ENCODE measurements around the gene GPRC5B. TPM values are rescaled to one million over a fixed set of nuclear protein-coding genes. Genes with fewer than 3 reads are reported as not detected.

The GPRC5B gene
- total RNA-seq, 1 donor from 2014 or later: 15.4 TPM

- DNase-seq (no peak), ATAC-seq (no peak)
- no peak for TF ChIP-seq CTCF (IDR thresholded peaks at IDR 0.05)
- intact Hi-C loops (cut with DNase I): no loop called here
- Histone ChIP-seq H3K9me3 (no peaks in the 10 kb centered on the region), H3K4me3 (no peak overlapping the region), H3K36me3 (no peaks in the 10 kb centered on the region), H3K27me3 (ENCODE audit: low read depth) (no peaks in the 10 kb centered on the region), H3K4me1 (no peaks in the 10 kb centered on the region), H3K27ac (no peak overlapping the region)
Measured at GRCh38 chr16:19844945-19845641, 39.6 kb downstream of the GPRC5B start.

DNA sequence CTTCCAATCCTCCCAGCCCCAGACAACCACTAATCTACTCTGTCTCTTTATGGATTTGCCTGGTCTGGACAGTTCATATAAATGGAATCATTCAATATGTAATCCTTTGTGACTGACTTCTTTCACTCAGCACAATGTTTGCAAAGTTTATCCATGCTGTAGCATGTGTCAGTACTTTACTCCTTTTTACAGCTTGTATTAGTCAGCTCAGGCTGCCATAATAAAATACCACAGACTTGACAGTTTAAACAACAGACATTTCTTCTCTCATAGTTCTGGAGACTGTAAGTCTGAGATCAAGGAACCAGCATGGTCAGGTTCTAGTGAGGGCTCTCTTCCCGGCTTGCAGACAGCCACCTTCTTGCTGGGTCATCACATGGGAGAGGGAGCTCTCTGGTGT is 41.3 kb downstream of the GPRC5B start:
- DNase-seq (no peak), ATAC-seq (no peak)
- no peak for TF ChIP-seq CTCF (IDR thresholded peaks at IDR 0.05)
- Histone ChIP-seq H3K27ac (no peak overlapping the region), H3K9me3 (no peaks in the 10 kb centered on the region), H3K4me3 (no peak overlapping the region), H3K4me1 (no peaks in the 10 kb centered on the region), H3K36me3 (no peaks in the 10 kb centered on the region), H3K27me3 (ENCODE audit: low read depth) (no peaks in the 10 kb centered on the region)
- intact Hi-C loops (cut with DNase I): no loop called here

- ATAC-seq: no peak
Measured at GRCh38 chr16:19842426-19843157, 42.1 kb downstream of the GPRC5B start.

DNA sequence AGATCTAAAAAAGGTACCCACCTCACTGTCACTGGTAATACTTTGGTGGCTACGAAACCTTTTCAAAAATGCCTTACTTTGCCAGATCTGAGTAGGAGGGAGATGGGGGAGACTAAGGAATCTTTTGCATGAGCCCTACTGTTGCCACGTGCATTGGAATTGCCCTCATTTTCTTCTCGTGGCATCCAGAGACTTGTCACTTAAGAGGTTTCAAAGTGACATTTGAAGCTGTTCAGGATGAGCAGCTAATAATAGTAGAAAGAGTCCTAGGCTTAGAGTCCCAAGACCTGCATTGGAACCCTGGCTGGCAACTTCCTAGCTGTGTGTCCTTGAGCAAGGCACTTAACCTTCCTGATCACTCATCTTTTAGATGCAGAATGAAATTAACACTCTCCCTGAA is 43.5 kb downstream of the GPRC5B start:
- no peaks in the 10 kb centered on the region for H3K9me3 ChIP-seq
- H3K36me3 ChIP-seq: no peaks in the 10 kb centered on the region
- H3K4me3 ChIP-seq: no peak overlapping the region
- no peak overlapping the region for H3K27ac ChIP-seq
- TF ChIP-seq CTCF (IDR thresholded peaks at IDR 0.05): no peak
- no peaks in the 10 kb centered on the region for H3K27me3 ChIP-seq (ENCODE audit: low read depth)
- intact Hi-C loops (cut with DNase I): no loop called here
- ATAC-seq (no peak), DNase-seq (no peak)
- no peaks in the 10 kb centered on the region for H3K4me1 ChIP-seq

More at GRCh38 chr16:19842426-19843157, 42.1 kb downstream of the GPRC5B start:
- Histone ChIP-seq H3K4me1 (no peaks in the 10 kb centered on the region), H3K9me3 (no peaks in the 10 kb centered on the region), H3K27me3 (ENCODE audit: low read depth) (no peaks in the 10 kb centered on the region), H3K4me3 (no peak overlapping the region), H3K27ac (no peak overlapping the region), H3K36me3 (no peaks in the 10 kb centered on the region)
- no peak for TF ChIP-seq CTCF (IDR thresholded peaks at IDR 0.05)
- no peak for DNase-seq
- intact Hi-C loops (cut with DNase I): no loop called here

GRCh38 chr16:19840524-19841110 is 44.0 kb downstream of the GPRC5B start:
- no peak for TF ChIP-seq CTCF (IDR thresholded peaks at IDR 0.05)
- Histone ChIP-seq H3K27ac (no peak overlapping the region), H3K4me3 (no peak overlapping the region), H3K9me3 (no peaks in the 10 kb centered on the region), H3K4me1 (no peaks in the 10 kb centered on the region), H3K27me3 (ENCODE audit: low read depth) (no peaks in the 10 kb centered on the region), H3K36me3 (no peaks in the 10 kb centered on the region)
- intact Hi-C loops (cut with DNase I): no loop called here
- DNase-seq: no peak
- ATAC-seq: no peak

Data from lower lobe of right lung (tissue), 2 donors.